Epithelial cell of alveolus of lung (primary cell): ENCODE results near the gene TSACC. TPM values are rescaled to one million over a fixed set of nuclear protein-coding genes. Genes with fewer than 3 reads are reported as not detected.

ENCODE experiments used
- total RNA-seq: library from RNA; depleted of rRNA; stranded (reverse); fragments of >200 nt; gene quantifications from 2 replicates; pipeline ENCODE4 v1.2.1, GENCODE V29; 2015

TSACC gene
- total RNA-seq = 0.65 TPM in 1 of 2 replicates, not detected in the other

DNA sequence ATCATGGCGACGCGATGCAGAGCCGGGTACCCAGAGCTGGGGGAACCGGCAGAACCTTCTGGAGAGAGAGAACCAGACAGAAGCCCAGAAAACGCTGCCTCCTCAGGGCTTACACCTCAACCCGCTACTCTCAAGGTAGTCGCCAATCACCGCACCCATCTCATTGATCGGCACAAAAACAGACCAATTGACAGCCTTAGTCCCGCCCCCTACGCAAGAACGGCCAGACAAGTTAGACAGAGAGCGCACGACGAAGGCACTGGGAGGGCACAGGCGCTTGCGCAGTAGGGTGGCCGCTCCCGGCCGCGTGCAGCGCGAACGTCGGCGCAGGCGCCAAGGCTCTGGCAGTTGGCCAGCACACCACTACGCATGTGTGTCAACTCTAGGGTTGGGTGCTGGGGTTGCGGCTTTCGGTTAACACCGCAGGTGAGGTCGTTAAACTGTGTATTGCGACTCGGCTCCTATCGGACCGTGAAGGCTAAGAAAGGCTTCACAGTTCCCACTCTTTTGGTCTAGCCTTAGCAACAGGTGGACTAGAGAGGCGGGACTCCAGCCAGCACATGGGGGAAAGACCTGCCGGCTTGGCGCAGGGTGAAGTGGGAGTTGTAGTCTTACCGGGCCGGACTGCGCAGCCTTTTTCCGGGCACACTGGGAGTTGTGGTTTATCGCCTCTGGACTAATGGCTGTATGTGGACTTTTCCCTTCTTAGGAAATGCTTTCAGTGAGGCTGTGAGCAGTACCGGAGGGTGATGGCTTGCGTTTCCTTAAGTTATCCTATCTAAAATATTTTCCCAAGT is at the start of gene TSACC, which contains the start of gene CCT3:
TSACC (plus strand) TSS at position 347 of the 797 bp plus-strand sequence. CDS start 1,232 bp downstream, outside the sequence.
CCT3 (minus strand) TSS at position 113 of the 797 bp plus-strand sequence; CDS start at position 5, 108 bp downstream.

GRCh38 chr1:156295391-156295947 is 42.9 kb upstream of the TSACC start, which contains the start of gene GLMP:
GLMP (minus strand) TSS chr1:156295679; CDS start chr1:156295645, 34 bp downstream.

DNA sequence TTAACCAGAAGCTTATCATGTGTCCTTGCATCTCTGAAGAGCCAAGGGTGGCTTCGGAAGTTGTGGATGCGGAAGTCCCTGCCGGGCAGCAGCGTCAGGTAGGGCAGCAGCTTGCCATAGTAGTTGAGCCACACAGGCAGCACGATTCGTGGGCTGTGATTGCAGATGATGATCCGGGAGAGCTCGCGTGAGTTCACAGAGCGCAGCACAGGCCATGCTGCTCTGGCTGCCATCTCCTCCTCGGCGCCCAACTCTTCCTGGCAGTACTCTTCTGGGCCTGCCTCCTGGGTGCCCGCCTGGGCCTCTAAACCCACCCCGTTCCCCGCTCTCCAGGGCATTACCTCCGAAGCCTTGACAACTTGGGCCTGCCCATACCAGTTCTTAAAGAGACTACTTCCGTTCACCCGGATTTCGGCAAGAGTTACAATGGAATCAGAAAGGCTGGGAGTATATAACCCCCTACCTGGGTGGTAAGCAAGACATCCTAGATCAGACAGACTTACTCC is 39.4 kb upstream of the TSACC start, which contains the start of gene VHLL:
VHLL (minus strand) TSS at position 456 of the 506 bp plus-strand sequence; CDS start at position 338, 118 bp downstream.

DNA sequence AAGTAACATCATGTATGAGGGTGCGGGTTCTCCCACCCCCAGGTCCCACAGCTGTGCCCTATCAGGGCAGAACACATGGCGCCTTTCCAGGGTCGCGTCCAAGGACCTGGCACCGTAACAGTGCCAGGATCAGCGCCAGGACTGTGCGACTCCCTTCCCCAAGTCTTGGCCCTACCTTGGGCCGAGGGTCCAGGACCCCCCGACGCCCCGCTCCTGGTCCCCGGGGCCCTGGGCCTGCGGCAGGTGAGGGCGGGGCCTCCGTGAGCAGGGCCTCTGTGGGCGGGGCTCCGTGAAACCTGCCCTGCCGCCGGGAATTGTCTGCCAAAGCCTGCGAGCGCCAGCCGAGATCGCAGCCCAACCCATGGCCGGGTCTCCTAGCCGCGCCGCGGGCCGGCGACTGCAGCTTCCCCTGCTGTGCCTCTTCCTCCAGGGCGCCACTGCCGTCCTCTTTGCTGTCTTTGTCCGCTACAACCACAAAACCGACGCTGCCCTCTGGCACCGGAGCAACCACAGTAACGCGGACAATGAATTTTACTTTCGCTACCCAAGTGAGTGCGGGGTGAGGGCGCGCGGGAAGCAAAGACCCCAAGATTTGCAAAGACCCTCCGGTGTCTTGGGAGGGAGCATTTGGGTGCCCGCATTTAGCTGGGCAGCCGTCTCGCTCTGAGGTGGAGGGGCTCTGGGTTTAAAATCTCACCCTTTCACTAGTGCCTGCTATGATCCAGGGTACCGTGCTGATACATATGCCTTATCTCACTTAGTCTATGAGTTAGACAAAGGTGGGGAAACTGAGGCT is 30.8 kb downstream of the TSACC start, which contains the start of gene RHBG:
RHBG (plus strand) TSS at position 323 of the 796 bp plus-strand sequence; CDS start at position 362, 39 bp downstream.

Other genes starting within 250 kb of the TSACC start
- 439 and 479 TPM in 2 replicates for gene LMNA, start 223.8 kb upstream of the TSACC start, total RNA-seq
- gene SEMA4A, start 184.9 kb upstream of the TSACC start, total RNA-seq = 0.65 and 0.88 TPM in 2 replicates
- 11.6 and 15.2 TPM in 2 replicates for gene SLC25A44, start 144.4 kb upstream of the TSACC start, total RNA-seq
- 53.4 and 80.4 TPM in 2 replicates for gene PMF1, start 125.5 kb upstream of the TSACC start, total RNA-seq
- 1.2 TPM in 1 of 2 replicates, not detected in the other for gene BGLAP, start 96.3 kb upstream of the TSACC start, total RNA-seq
- 0.26 and 2.1 TPM in 2 replicates for gene PAQR6, start 90.5 kb upstream of the TSACC start, total RNA-seq
- gene SMG5, start 55.7 kb upstream of the TSACC start, total RNA-seq = 36.1 and 46.6 TPM in 2 replicates
- 2.5 and 6.6 TPM in 2 replicates for gene TMEM79, start 54.2 kb upstream of the TSACC start, total RNA-seq
- 82.5 and 103 TPM in 2 replicates for gene GLMP, start 42.8 kb upstream of the TSACC start, total RNA-seq
- 5.3 TPM in 1 of 2 replicates, not detected in the other for gene VHLL, start 39.2 kb upstream of the TSACC start, total RNA-seq
- 205 and 349 TPM in 2 replicates for gene CCT3, start 234 bp upstream of the TSACC start, total RNA-seq
- gene RHBG, start 30.7 kb downstream of the TSACC start, total RNA-seq = not detected in 2 replicates
- 16.9 and 40.0 TPM in 2 replicates for gene MEF2D, start 162.2 kb downstream of the TSACC start, total RNA-seq
- gene IQGAP3, start 234.0 kb downstream of the TSACC start, total RNA-seq = 4.2 and 22.8 TPM in 2 replicates
- not detected in 2 replicates for gene TTC24, start 241.2 kb downstream of the TSACC start, total RNA-seq